Smooth muscle cell (in vitro differentiated cells): ENCODE measurements around the gene PRPF4. TPM values are rescaled to one million over a fixed set of nuclear protein-coding genes. Genes with fewer than 3 reads are reported as not detected.
"Not testable (repeated sequence)": the region's sequence is repeated elsewhere in the genome, so short reads cannot be mapped to it uniquely, and the experiment has no call there.

Experiments
- DNase-seq: peaks from one replicate; lab custom pipeline; 2025; ENCODE audit not compliant: unreplicated experiment; lab: John Stamatoyannopoulos, UW
- H2AFZ ChIP-seq: fragments of 200-600 bp; sonication (generic); 2 replicates; pipeline ENCODE4 v1.6.0; 2016; ENCODE audit warnings: antibody characterized with exemption, low read depth, mild to moderate bottlenecking
- H3F3A ChIP-seq: fragments of 200-600 bp; sonication (generic); 2 replicates; pipeline ENCODE4 v1.6.0; 2017; ENCODE audit warnings: antibody characterized with exemption, low read depth
- H3K27ac ChIP-seq: fragments of 200-600 bp; sonication (generic); 2 replicates; pipeline ENCODE4 v1.5.1; 2016; ENCODE audit warnings: low read depth, mild to moderate bottlenecking
- H3K27me3 ChIP-seq: fragments of 200-600 bp; sonication (generic); 2 replicates; pipeline ENCODE4 v1.6.1; 2016; ENCODE audit warnings: low read depth, mild to moderate bottlenecking
- H3K36me3 ChIP-seq: fragments of 200-600 bp; sonication (generic); 2 replicates; pipeline ENCODE4 v1.5.1; 2016; ENCODE audit warnings: low read depth
- H3K4me1 ChIP-seq: fragments of 200-600 bp; sonication (generic); 2 replicates; pipeline ENCODE4 v1.5.1; 2016; ENCODE audit warnings: low read depth
- H3K4me2 ChIP-seq: fragments of 200-600 bp; sonication (generic); 2 replicates; pipeline ENCODE4 v1.6.0; 2016; ENCODE audit warnings: mild to moderate bottlenecking
- H3K4me3 ChIP-seq: fragments of 200-600 bp; sonication (generic); 2 replicates; pipeline ENCODE4 v1.5.1; 2016; ENCODE audit warnings: mild to moderate bottlenecking
- H3K79me2 ChIP-seq: fragments of 200-600 bp; sonication (generic); 2 replicates; pipeline ENCODE4 v1.6.0; 2016; ENCODE audit warnings: low read depth, mild to moderate bottlenecking
- H3K9ac ChIP-seq: fragments of 200-600 bp; sonication (generic); 2 replicates; pipeline ENCODE4 v1.6.0; 2016; ENCODE audit warnings: low read depth
- H3K9me3 ChIP-seq: fragments of 200-600 bp; sonication (generic); replicated peaks from 2 replicates; pipeline ENCODE4 v1.5.1; 2016; ENCODE audit warnings: low read depth
- H4K20me1 ChIP-seq: fragments of 200-600 bp; sonication (generic); 2 replicates; pipeline ENCODE4 v1.6.0; 2016; ENCODE audit warnings: low read depth
- WGBS: methylation state at CpG from one replicate; pipeline ENCODE4 v1.1.7; 2016; ENCODE audit warnings: low lambda C conversion rate; 5-methylcytosine and 5-hydroxymethylcytosine counted together
- polyA plus RNA-seq: library from polyadenylated mRNA; unstranded; fragments of >200 nt; fragmentation: Nextera tagmentation; extraction: Ambion mirVana; gene quantifications from 2 replicates; pipeline ENCODE4 v1.2.1, GENCODE V29; 2016
- total RNA-seq: library from RNA; depleted of rRNA; stranded (reverse); fragments of >200 nt; gene quantifications from 2 replicates; pipeline ENCODE4 v1.2.3, GENCODE V29; 2014
- TF ChIP-seq, protein P1 (sequence below): fragments of 200-600 bp; sonication (generic); IDR thresholded peaks from 2 replicates; pipeline ENCODE4 v1.5.1; 2017; ENCODE audit warnings: borderline replicate concordance, mild to moderate bottlenecking, antibody characterized with exemption; ENCODE audit not compliant: insufficient read depth, poor library complexity, severe bottlenecking

The PRPF4 gene
- total and polyA plus RNA-seq, 2 experiments from 2014 or later = 18.5 to 22.2 TPM

GRCh38 chr9:113231701-113232100, 43.8 kb upstream of the PRPF4 start:
- Histone ChIP-seq H2AFZ (no peak overlapping the region), H3F3A (no peaks in the 10 kb centered on the region), H4K20me1 (peaks cover 100% of the 10 kb centered on the region), H3K9ac (no peak overlapping the region), H3K27me3 (no peaks in the 10 kb centered on the region), H3K4me3 (no peak overlapping the region), H3K36me3 (no peaks in the 10 kb centered on the region), H3K4me1 (no peaks in the 10 kb centered on the region), H3K9me3 (no peaks in the 10 kb centered on the region), H3K27ac (no peak overlapping the region), H3K79me2 (peaks cover 73% of the 10 kb centered on the region), H3K4me2 (no peak overlapping the region)
- TF ChIP-seq, protein P1, sequence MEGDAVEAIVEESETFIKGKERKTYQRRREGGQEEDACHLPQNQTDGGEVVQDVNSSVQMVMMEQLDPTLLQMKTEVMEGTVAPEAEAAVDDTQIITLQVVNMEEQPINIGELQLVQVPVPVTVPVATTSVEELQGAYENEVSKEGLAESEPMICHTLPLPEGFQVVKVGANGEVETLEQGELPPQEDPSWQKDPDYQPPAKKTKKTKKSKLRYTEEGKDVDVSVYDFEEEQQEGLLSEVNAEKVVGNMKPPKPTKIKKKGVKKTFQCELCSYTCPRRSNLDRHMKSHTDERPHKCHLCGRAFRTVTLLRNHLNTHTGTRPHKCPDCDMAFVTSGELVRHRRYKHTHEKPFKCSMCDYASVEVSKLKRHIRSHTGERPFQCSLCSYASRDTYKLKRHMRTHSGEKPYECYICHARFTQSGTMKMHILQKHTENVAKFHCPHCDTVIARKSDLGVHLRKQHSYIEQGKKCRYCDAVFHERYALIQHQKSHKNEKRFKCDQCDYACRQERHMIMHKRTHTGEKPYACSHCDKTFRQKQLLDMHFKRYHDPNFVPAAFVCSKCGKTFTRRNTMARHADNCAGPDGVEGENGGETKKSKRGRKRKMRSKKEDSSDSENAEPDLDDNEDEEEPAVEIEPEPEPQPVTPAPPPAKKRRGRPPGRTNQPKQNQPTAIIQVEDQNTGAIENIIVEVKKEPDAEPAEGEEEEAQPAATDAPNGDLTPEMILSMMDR = no peak
- no peak for DNase-seq
- 96% methylated on average over 2 of the region's 2 CpGs for WGBS

GRCh38 chr9:113235701-113236255, 39.7 kb upstream of the PRPF4 start:
- DNase-seq, H3K27ac ChIP-seq, H3K27me3 ChIP-seq, H3F3A ChIP-seq, H3K4me1 ChIP-seq, H3K36me3 ChIP-seq, H3K4me3 ChIP-seq, H3K4me2 ChIP-seq, H2AFZ ChIP-seq, H3K9ac ChIP-seq, H3K9me3 ChIP-seq: not testable (repeated sequence)
- peaks cover 100% of the 10 kb centered on the region for H4K20me1 ChIP-seq
- 96% methylated on average over 10 of the region's 10 CpGs for WGBS
- H3K79me2 ChIP-seq = peaks cover 71% of the 10 kb centered on the region

DNA sequence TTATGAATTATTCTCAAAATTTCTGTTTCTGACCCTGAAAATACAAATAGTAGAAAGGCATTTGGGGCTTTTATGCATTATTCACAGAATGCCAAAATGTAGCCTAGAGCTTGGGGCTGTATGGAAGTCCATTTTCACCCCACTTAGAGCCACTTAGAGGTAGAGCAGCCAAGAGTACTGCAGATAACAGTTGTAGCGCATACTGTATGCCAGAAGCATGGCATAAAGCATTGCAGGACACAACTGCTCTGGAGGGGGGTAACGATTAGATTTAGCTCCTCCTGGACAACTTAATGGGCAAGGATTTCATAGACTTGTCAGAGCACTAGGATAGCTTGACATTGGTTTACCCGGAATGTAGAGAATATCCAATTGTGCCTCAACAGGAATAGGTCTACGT, 38.4 kb upstream of the PRPF4 start:
- H3K4me2 ChIP-seq = no peak overlapping the region
- H3K27ac ChIP-seq = no peak overlapping the region
- 92% methylated on average over 4 of the region's 4 CpGs for WGBS
- no peaks in the 10 kb centered on the region for H3F3A ChIP-seq
- no peak overlapping the region for H3K9ac ChIP-seq
- TF ChIP-seq, protein P1 = no peak
- no peaks in the 10 kb centered on the region for H3K4me1 ChIP-seq
- H3K9me3 ChIP-seq = no peaks in the 10 kb centered on the region
- no peak for DNase-seq
- no peaks in the 10 kb centered on the region for H3K36me3 ChIP-seq
- H2AFZ ChIP-seq = no peak overlapping the region
- peaks cover 100% of the 10 kb centered on the region for H4K20me1 ChIP-seq
- peaks cover 67% of the 10 kb centered on the region for H3K79me2 ChIP-seq
- H3K27me3 ChIP-seq = no peaks in the 10 kb centered on the region
- H3K4me3 ChIP-seq = no peak overlapping the region

DNA sequence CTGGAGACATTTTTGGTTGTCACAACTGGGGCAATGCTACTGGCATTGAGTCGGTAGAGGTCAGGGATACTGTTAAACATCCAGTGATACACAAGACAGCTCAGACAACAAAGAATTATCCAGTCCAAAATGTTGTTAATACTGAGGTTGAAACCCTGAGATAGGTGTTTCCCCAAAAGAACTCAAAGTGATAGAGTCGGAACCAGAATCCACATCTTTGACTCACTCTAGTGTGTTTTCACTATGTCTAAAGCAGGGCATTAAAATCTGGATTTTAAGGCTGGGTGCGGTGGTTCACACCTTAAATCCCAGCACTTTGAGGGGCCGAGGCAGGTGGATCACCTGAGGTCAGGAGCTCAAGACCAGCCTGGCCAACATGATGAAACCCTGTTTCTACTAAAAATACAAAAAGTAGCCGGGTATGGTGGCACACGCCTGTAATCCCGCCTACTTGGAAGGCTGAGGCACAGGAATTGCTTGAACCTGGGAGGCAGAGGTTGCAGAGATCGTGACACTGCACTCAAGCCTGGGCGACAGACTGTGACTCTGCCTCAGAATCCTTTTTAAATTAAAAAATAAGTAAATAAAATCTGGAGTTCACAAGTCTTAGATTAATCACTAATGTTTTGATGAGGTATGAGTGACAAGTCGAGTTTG, 37.1 kb upstream of the PRPF4 start:
- Histone ChIP-seq H3K9ac (no peak overlapping the region), H3F3A (no peaks in the 10 kb centered on the region), H3K27ac (no peak overlapping the region), H3K9me3 (no peaks in the 10 kb centered on the region), H3K4me1 (no peaks in the 10 kb centered on the region), H4K20me1 (peaks cover 100% of the 10 kb centered on the region), H3K4me2 (no peak overlapping the region), H2AFZ (no peak overlapping the region), H3K36me3 (no peaks in the 10 kb centered on the region), H3K27me3 (no peaks in the 10 kb centered on the region), H3K4me3 (no peak overlapping the region), H3K79me2 (peaks cover 58% of the 10 kb centered on the region)
- WGBS = 93% methylated on average over 10 of the region's 10 CpGs
- DNase-seq = no peak
- TF ChIP-seq, protein P1 = no peak
